ENCODE data around the gene PARP3. TPM values are rescaled to one million over a fixed set of nuclear protein-coding genes. Genes with fewer than 3 reads are reported as not detected.

The PARP3 gene
- total RNA-seq, 1 experiment from 2014 or later = 17.5 TPM

DNA sequence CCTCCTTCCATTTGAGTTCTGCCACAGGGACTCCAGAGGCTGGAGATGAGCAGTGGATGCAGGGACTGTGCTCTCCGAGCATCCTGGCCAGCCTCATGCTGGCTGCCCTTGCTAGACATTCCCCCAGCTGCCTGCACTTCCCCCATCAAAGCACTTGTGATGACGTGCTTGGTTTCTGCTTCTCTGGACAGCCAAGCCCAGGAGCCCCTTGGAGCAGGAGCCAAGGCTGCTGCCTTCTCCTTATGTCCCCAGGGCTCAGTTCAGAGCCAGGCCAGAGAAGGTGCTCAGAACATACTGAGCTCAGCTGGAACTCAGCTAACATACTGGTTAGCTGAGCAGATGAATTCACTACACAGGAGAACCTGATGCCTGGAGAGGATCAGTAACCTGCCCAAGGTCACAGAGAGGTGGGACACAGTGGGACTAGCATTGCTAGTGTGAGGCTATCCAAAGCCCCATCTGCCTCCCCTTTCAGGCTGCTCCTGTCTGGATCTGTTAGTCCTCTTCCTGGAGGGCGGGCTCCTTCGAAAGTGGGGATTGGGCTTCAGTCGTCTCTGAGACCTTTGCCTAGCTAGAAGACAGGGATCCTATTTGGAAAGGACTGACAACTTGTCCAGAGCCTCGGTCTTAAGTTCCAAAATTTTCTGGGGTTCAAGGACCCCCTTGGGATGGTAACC, 20.8 kb downstream of the PARP3 start:
- Histone ChIP-seq H3K4me2 (ENCODE audit: low read length) (no peak overlapping the region), H3K27ac (ENCODE audit: low read depth, low read length) (no peak overlapping the region), H3K79me2 (ENCODE audit: insufficient read depth, low read length) (peaks cover 1% of the 10 kb centered on the region; the same call in 1 of the 2 replicates), H3K4me3 (replicated peaks in 1 of 2; ENCODE audit: low read depth in 1 of 2, low read length in 2 of 2) (no peak overlapping the region), H4K20me1 (ENCODE audit: insufficient read depth) (no peaks in the 10 kb centered on the region), H3K9me2 (ENCODE audit: insufficient read depth) (no peaks in the 10 kb centered on the region), H2AFZ (ENCODE audit: low read depth, low read length, poor library complexity, severe bottlenecking) (no peak overlapping the region), H3K27me3 (ENCODE audit: insufficient read depth, low read length) (no peaks in the 10 kb centered on the region), H3K9ac (ENCODE audit: low read length) (no peak overlapping the region), H3K36me3 (ENCODE audit: control insufficient read depth in 1 of 2, insufficient read depth in 2 of 2, low read length in 2 of 2) (0 out of 4 replicates have a peak, but pooled peaks cover 0 to 3% of the 10 kb centered on the region in 2 experiments), H3K9me3 (ENCODE audit: control insufficient read depth in 1 of 2, insufficient read depth in 1 of 2, low read depth in 1 of 2, low read length in 2 of 2) (no peaks in the 10 kb centered on the region), H3K4me1 (ENCODE audit: control insufficient read depth in 1 of 2, insufficient read depth in 2 of 2, low read length in 2 of 2) (peaks cover 6 to 14% of the 10 kb centered on the region in 2 experiments)
- intact Hi-C loops (cut with micrococcal nuclease) = no loop called here
- TF ChIP-seq EZH2phosphoT487 (IDR thresholded peaks at IDR 0.05; ENCODE audit: borderline replicate concordance) (no peak), YY1 (IDR thresholded peaks at IDR 0.05; ENCODE audit: extremely low read depth, insufficient replicate concordance, low read depth, low read length) (no peak), EGR1 (IDR thresholded peaks at IDR 0.05; ENCODE audit: low read depth) (no peak), SRF (IDR thresholded peaks at IDR 0.05; ENCODE audit: low read depth) (no peak), SP1 (IDR thresholded peaks at IDR 0.05; ENCODE audit: low read depth) (no peak), CBX3 (IDR thresholded peaks at IDR 0.05; ENCODE audit: low read depth) (no peak), TCF7L2 (IDR thresholded peaks at IDR 0.05; ENCODE audit: borderline replicate concordance, extremely low read depth, insufficient read depth, insufficient read length) (no peak), RAD21 (IDR thresholded peaks at IDR 0.05; ENCODE audit: low read depth) (no peak), POLR2A (IDR thresholded peaks at IDR 0.05; ENCODE audit: borderline replicate concordance, extremely low read depth, insufficient read depth, insufficient read length) (no peak), ELF1 (IDR thresholded peaks at IDR 0.05; ENCODE audit: borderline replicate concordance, low read depth) (no peak), POLR2AphosphoS5 (IDR thresholded peaks at IDR 0.05; ENCODE audit: low read depth, low read length) (no peak), SIN3A (IDR thresholded peaks at IDR 0.05; ENCODE audit: low read depth) (no peak), CEBPB (IDR thresholded peaks at IDR 0.05; ENCODE audit: low read depth) (no peak)
- TF ChIP-seq, protein P1, sequence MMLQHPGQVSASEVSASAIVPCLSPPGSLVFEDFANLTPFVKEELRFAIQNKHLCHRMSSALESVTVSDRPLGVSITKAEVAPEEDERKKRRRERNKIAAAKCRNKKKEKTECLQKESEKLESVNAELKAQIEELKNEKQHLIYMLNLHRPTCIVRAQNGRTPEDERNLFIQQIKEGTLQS (IDR thresholded peaks at IDR 0.05) = no peak
- TF ChIP-seq, protein P2, sequence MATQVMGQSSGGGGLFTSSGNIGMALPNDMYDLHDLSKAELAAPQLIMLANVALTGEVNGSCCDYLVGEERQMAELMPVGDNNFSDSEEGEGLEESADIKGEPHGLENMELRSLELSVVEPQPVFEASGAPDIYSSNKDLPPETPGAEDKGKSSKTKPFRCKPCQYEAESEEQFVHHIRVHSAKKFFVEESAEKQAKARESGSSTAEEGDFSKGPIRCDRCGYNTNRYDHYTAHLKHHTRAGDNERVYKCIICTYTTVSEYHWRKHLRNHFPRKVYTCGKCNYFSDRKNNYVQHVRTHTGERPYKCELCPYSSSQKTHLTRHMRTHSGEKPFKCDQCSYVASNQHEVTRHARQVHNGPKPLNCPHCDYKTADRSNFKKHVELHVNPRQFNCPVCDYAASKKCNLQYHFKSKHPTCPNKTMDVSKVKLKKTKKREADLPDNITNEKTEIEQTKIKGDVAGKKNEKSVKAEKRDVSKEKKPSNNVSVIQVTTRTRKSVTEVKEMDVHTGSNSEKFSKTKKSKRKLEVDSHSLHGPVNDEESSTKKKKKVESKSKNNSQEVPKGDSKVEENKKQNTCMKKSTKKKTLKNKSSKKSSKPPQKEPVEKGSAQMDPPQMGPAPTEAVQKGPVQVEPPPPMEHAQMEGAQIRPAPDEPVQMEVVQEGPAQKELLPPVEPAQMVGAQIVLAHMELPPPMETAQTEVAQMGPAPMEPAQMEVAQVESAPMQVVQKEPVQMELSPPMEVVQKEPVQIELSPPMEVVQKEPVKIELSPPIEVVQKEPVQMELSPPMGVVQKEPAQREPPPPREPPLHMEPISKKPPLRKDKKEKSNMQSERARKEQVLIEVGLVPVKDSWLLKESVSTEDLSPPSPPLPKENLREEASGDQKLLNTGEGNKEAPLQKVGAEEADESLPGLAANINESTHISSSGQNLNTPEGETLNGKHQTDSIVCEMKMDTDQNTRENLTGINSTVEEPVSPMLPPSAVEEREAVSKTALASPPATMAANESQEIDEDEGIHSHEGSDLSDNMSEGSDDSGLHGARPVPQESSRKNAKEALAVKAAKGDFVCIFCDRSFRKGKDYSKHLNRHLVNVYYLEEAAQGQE (IDR thresholded peaks at IDR 0.05; ENCODE audit: low read depth) = no peak
- TF ChIP-seq, protein P3, sequence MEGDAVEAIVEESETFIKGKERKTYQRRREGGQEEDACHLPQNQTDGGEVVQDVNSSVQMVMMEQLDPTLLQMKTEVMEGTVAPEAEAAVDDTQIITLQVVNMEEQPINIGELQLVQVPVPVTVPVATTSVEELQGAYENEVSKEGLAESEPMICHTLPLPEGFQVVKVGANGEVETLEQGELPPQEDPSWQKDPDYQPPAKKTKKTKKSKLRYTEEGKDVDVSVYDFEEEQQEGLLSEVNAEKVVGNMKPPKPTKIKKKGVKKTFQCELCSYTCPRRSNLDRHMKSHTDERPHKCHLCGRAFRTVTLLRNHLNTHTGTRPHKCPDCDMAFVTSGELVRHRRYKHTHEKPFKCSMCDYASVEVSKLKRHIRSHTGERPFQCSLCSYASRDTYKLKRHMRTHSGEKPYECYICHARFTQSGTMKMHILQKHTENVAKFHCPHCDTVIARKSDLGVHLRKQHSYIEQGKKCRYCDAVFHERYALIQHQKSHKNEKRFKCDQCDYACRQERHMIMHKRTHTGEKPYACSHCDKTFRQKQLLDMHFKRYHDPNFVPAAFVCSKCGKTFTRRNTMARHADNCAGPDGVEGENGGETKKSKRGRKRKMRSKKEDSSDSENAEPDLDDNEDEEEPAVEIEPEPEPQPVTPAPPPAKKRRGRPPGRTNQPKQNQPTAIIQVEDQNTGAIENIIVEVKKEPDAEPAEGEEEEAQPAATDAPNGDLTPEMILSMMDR (IDR thresholded peaks at IDR 0.05 in 2 of 3, conservative IDR thresholded peaks at IDR 0.05 in 1 of 3; ENCODE audit: borderline replicate concordance in 1 of 3, insufficient read depth in 1 of 3, low read depth in 2 of 3, low read length in 2 of 3) = no peak
- ChIA-PET CTCF (interaction anchor here (0.7 to 1.6 kb wide), 3 partner anchors 11 to 22 kb away, joined by 3 to 4 read pairs (median 3); partner anchors contain the start of genes ABHD14B and RRP9), POLR2A (interaction anchor here (1.4 kb wide), 1 partner anchor 11 kb away, joined by 6 read pairs; the partner anchor contains the start of gene ABHD14B), RAD21 (ENCODE audit: low non-redundant PET in 1 of 2, low total read pairs in 2 of 2, uncharacterized antibody in 2 of 2, unreplicated experiment in 2 of 2) (no interaction called here)
- BruUV-seq (replicated peaks) = no TSS peak
- ATAC-seq (no peak), DNase-seq (ENCODE audit: low read depth, low spot score) (no peak)
